Measurements from ENCODE around the gene TCFL5.

Gene TCFL5

DNA sequence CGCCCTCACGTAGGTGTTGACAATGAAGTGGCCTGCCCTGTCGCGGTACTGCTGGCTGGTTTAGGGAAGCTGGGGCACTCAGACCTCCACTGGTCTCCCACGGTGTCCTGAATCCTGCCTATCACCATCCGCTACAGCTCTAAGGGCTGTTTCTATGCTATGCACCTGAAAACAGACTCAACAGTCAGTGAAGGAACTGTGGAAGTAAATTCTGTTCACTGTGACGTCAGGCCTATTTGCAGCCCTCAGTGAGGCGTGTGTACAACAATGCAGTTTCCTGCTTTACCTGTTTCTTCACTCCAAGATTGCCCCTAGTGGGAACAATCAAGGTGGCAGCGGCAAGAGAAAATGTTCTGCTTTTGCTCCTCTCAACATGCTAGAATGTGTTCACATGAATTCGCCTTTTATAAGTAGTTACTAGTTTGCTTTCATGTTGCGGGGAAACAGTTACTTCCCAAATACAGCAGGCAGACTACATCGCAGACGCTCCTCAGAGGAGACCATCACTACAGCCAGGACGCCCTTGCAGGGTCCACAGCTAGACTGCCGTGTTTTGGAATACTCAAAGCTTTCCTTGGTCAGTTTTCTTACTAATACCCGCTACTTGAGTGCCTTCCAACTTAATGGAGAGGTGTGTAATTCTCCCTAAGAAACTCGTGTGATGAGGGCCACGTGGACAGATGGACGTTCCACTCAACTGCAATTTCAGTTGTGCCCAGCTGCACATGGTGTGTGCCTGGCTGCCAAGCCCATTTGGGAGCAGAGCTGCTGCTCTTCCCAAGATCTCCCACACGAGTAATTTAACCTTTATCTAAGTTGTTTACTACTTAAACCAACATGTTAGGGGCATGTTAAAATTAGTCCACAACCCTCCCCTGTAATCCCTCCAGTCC lies 39.3 kb upstream of the TCFL5 start:
- Mint-ChIP-seq H3K4me3 (no peak overlapping the region), H3K36me3 (ENCODE audit: low read depth) (peaks cover 38% of the 10 kb centered on the region), H3K27ac (peak overlapping the region; percentile 85), H3K4me1 (peaks cover 38% of the 10 kb centered on the region), H3K27me3 (ENCODE audit: low read depth, poor library complexity) (no peaks in the 10 kb centered on the region), H3K9me3 (no peaks in the 10 kb centered on the region)
- DNase-seq = no peak
- no peak for TF ChIP-seq CTCF (IDR thresholded peaks at IDR 0.05)

DNA sequence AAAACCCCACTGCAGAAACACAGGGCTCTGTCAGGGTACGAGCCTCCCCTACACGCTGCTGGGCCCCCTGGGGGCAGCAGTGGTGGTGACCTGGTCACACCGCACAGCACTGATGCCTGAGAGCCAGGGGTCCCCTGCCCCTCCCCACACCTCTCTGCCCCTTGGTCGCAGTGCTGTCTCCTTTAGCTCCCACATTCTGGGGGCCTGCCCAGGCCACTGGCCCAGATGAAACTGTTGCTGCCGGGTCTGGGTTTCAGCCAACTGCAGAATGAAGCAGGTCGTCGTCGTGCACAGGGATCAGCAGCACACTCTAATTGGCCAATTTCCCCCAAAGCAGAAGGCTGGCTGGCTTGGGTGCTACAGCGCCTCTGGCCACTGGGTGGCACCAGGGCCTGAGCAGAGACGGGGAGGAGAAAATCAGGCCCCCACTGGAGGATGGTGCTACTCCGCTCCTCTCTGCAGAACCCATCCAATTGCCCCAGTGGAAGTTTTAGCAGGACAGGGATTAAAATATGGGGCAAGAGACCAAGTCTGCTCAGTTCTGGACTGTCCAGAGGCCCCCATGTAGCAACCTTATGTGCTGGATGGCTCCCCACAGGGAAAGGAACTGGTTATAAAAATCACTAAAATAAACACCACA lies 38.5 kb upstream of the TCFL5 start:
- H3K4me3 Mint-ChIP-seq = peak overlapping the region; percentile 65
- H3K9me3 Mint-ChIP-seq = no peaks in the 10 kb centered on the region
- H3K27me3 Mint-ChIP-seq (ENCODE audit: low read depth, poor library complexity) = no peaks in the 10 kb centered on the region
- H3K27ac Mint-ChIP-seq = no peak overlapping the region
- H3K4me1 Mint-ChIP-seq = peaks cover 42% of the 10 kb centered on the region
- peak; percentile 75 for TF ChIP-seq CTCF (IDR thresholded peaks at IDR 0.05)
- peak; percentile 78 for DNase-seq
- H3K36me3 Mint-ChIP-seq (ENCODE audit: low read depth) = peaks cover 38% of the 10 kb centered on the region

DNA sequence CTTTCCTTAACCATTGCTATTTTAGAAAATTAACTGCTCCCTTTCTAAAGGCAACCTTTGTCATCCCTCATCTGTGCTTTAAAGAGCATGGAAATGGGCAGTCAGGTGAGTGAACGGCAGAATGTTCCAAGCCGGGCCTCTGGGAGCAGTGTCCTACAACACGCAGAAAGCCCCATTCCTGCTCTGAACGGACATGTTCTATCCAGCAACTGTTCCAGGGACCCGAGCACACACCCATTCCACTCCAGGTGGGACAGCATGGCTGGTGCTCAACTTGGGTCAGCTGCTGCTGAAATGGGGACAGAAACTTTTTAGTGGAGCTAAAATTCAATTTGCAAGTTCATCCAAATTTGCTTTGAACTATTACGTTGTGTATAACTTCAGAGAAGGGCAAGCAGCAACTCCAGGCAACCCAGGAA lies 38.0 kb upstream of the TCFL5 start:
- H3K36me3 Mint-ChIP-seq (ENCODE audit: low read depth) = peaks cover 34% of the 10 kb centered on the region
- DNase-seq = no peak
- no peaks in the 10 kb centered on the region for H3K9me3 Mint-ChIP-seq
- no peaks in the 10 kb centered on the region for H3K27me3 Mint-ChIP-seq (ENCODE audit: low read depth, poor library complexity)
- H3K4me3 Mint-ChIP-seq = no peak overlapping the region
- H3K4me1 Mint-ChIP-seq = peaks cover 42% of the 10 kb centered on the region
- H3K27ac Mint-ChIP-seq = no peak overlapping the region
- no peak for TF ChIP-seq CTCF (IDR thresholded peaks at IDR 0.05)

GRCh38 chr20:62898970-62899632 lies 37.5 kb upstream of the TCFL5 start:
- H3K27ac Mint-ChIP-seq = no peak overlapping the region
- DNase-seq = no peak
- no peaks in the 10 kb centered on the region for H3K9me3 Mint-ChIP-seq
- H3K27me3 Mint-ChIP-seq (ENCODE audit: low read depth, poor library complexity) = no peaks in the 10 kb centered on the region
- peaks cover 35% of the 10 kb centered on the region for H3K36me3 Mint-ChIP-seq (ENCODE audit: low read depth)
- TF ChIP-seq CTCF (IDR thresholded peaks at IDR 0.05) = no peak
- H3K4me3 Mint-ChIP-seq = no peak overlapping the region
- H3K4me1 Mint-ChIP-seq = peaks cover 42% of the 10 kb centered on the region

- no peak for TF ChIP-seq CTCF (IDR thresholded peaks at IDR 0.05)
- no peak overlapping the region for H3K4me3 Mint-ChIP-seq
- H3K27ac Mint-ChIP-seq = no peak overlapping the region
- H3K9me3 Mint-ChIP-seq = no peaks in the 10 kb centered on the region
- DNase-seq = no peak
- H3K4me1 Mint-ChIP-seq = peaks cover 42% of the 10 kb centered on the region
- no peaks in the 10 kb centered on the region for H3K27me3 Mint-ChIP-seq (ENCODE audit: low read depth, poor library complexity)
- peaks cover 38% of the 10 kb centered on the region for H3K36me3 Mint-ChIP-seq (ENCODE audit: low read depth)
Observed at GRCh38 chr20:62898093-62898964, 36.7 kb upstream of the TCFL5 start.

Measured in nephron progenitor cell (in vitro differentiated cells).